SK-N-SH (cell line): ENCODE results near the gene KCNF1.

Experiments
- JUND ChIP-seq: IDR thresholded peaks from 2 replicates; pipeline ENCODE4 v1.4.0; 2012
- POLR2AphosphoS5 ChIP-seq: IDR thresholded peaks from 2 replicates; pipeline ENCODE4 v1.6.1; 2012; ENCODE audit warnings: low read depth, low read length
- SIN3A ChIP-seq: IDR thresholded peaks from 2 replicates; pipeline ENCODE4 v1.6.1; 2012; ENCODE audit warnings: low read depth, mild to moderate bottlenecking, low read length, moderate library complexity, borderline replicate concordance
- USF1 ChIP-seq: IDR thresholded peaks from 2 replicates; pipeline ENCODE4 v1.4.0; 2012; ENCODE audit warnings: low read depth, borderline replicate concordance
- TF ChIP-seq, protein P1 (sequence below): fragments of 200-600 bp; sonication (generic); IDR thresholded peaks from 2 replicates; pipeline ENCODE4 v1.6.1; 2017; ENCODE audit warnings: antibody characterized with exemption, mild to moderate bottlenecking, moderate library complexity

DNA sequence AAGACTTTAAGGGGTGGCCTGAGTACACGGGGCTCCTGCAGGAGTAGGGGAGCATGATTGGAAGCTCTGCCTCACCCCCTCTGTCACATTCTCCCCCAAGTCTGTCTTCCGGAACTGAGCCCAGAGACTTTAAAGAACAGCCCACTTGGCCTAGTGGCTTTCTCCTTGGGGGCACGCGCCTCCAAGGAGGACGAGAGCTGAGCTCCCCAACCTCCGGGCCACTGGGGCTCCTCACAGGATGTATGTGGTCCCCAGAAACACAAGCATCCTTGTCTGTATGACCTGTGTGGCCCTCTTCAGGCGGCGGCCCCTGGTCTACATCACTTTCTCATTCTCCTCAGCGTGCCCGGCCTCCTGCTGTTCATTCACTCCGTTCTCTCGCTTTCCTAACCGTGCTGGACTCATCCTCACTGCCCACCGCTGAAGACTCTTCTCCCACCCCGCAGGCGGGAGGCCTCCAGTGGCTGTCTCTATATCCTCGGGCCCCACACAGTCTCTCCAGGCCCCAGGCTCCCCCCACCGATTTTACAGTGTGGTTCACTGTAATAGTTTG, 23.7 kb downstream of the KCNF1 start:
- TF ChIP-seq SIN3A: no peak
- TF ChIP-seq, protein P1, sequence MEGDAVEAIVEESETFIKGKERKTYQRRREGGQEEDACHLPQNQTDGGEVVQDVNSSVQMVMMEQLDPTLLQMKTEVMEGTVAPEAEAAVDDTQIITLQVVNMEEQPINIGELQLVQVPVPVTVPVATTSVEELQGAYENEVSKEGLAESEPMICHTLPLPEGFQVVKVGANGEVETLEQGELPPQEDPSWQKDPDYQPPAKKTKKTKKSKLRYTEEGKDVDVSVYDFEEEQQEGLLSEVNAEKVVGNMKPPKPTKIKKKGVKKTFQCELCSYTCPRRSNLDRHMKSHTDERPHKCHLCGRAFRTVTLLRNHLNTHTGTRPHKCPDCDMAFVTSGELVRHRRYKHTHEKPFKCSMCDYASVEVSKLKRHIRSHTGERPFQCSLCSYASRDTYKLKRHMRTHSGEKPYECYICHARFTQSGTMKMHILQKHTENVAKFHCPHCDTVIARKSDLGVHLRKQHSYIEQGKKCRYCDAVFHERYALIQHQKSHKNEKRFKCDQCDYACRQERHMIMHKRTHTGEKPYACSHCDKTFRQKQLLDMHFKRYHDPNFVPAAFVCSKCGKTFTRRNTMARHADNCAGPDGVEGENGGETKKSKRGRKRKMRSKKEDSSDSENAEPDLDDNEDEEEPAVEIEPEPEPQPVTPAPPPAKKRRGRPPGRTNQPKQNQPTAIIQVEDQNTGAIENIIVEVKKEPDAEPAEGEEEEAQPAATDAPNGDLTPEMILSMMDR: no peak
- no peak for TF ChIP-seq USF1
- no peak for TF ChIP-seq JUND
- no peak for TF ChIP-seq POLR2AphosphoS5
